ENCODE measurements around the gene TEKT2. TPM values are rescaled to one million over a fixed set of nuclear protein-coding genes. Genes with fewer than 3 reads are reported as not detected.
A peak's percentile ranks its signal among the peaks of the same experiment; 100 is the strongest.

Gene TEKT2
- total RNA-seq, 4 donors from 2014 or later = 0.83 TPM; not detected in 3

DNA sequence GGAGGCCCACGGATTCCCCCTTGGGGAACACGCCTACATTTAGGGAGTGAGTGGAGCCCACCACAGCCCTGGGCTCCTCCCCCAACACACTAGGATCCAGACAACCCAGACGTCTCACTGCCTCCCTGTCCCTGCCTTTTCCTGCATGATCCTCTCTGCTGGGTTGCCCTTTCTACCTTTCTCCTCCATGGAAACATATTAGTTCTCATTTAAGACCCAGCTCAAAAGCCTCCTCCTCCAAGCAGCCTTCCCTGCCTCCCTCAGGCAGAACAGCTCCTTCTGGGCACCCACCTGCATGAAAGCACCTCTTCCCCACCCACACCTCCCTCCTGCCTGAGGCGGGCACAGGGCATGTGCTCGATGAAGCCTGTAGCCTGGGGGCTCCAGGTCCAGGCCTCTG, 30.5 kb downstream of the TEKT2 start:
- no peak for DNase-seq (ENCODE audit: extremely low spot score)
- TF ChIP-seq POLR2AphosphoS5 (IDR thresholded peaks at IDR 0.05) (no peak), CTCF (IDR thresholded peaks at IDR 0.05) (no peak), EP300 (IDR thresholded peaks at IDR 0.05) (no peak), POLR2A (IDR thresholded peaks at IDR 0.05; ENCODE audit: low read depth) (no peak)
- Histone ChIP-seq H3K4me1 (peaks cover 4 to 45% (median 41%) of the 10 kb centered on the region in 4 donors), H3K4me3 (no peak overlapping the region), H3K9me3 (no peaks in the 10 kb centered on the region), H3K27me3 (no peaks in the 10 kb centered on the region), H3K36me3 (no peaks in the 10 kb centered on the region), H3K27ac (replicated peaks in 1 of 4) (peak overlapping the region; percentile 74 to 83 (median 78))
- intact Hi-C loops (cut with DNase I) = no loop called here
- WGBS = 74% methylated on average over 5 of the region's 5 CpGs

DNA sequence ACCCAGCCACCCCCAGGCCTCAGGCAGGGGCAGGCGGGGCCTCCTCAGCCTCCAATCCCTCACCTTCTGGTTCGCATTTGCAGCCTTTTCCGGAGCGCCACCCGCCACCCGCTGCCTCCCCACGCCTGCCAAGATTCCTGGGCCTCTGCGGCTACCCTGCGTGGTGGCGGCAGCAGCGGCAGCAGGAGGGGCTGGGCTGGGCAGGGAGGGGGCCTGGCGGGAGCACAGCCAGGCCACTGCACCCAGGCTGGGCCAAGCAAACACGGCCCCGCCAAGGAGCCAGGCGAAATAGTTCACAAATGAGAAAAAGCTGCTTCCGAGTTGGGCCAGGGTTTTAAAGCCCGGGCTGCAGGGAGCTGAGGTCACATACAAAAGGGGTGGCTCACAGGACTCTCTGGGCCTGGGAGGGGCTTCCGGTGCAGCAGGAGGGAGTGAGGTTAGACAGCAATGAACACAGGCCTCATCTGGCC, 31.3 kb downstream of the TEKT2 start:
- H3K36me3 ChIP-seq = no peaks in the 10 kb centered on the region
- H3K4me3 ChIP-seq = no peak overlapping the region
- no peaks in the 10 kb centered on the region for H3K9me3 ChIP-seq
- H3K27me3 ChIP-seq = no peaks in the 10 kb centered on the region
- DNase-seq (ENCODE audit: extremely low spot score) = no peak
- 61% methylated on average over 5 of the region's 18 CpGs for WGBS
- peak overlapping the region; percentile 74 to 83 (median 78) for H3K27ac ChIP-seq (replicated peaks in 1 of 4)
- H3K4me1 ChIP-seq = peaks cover 4 to 54% (median 50%) of the 10 kb centered on the region in 4 donors
- intact Hi-C loops (cut with DNase I) = no loop called here
- no peak for TF ChIP-seq POLR2A (IDR thresholded peaks at IDR 0.05; ENCODE audit: low read depth)
- TF ChIP-seq CTCF (IDR thresholded peaks at IDR 0.05) = no peak
- peak in 1 of 2 donors; percentile 23 for TF ChIP-seq POLR2AphosphoS5 (IDR thresholded peaks at IDR 0.05)

DNA sequence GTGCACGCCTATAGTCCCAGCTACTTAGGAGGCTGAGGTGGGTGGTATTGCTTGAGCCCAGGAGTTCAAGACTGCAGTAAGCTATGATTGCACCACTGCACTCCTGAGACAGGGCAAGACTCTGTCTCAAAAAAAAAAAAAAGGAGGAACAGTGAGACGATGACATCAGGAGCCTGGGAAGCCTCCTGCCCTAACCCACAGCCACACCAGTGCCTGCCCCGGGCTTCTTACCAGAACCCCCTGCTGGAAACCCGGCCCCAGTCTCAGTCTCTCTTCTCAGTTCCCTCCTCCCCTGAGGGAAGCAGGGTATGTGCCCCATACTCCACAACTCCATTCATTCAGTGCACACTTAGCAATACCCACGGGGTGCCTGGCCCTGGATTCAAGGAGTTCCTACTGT, 32.0 kb downstream of the TEKT2 start:
- H3K27me3 ChIP-seq = no peaks in the 10 kb centered on the region
- no peak for DNase-seq (ENCODE audit: extremely low spot score)
- intact Hi-C loops (cut with DNase I) = no loop called here
- no peak overlapping the region for H3K4me3 ChIP-seq
- peaks cover 4 to 57% (median 51%) of the 10 kb centered on the region in 4 donors for H3K4me1 ChIP-seq
- TF ChIP-seq EP300 (IDR thresholded peaks at IDR 0.05) (no peak), POLR2A (IDR thresholded peaks at IDR 0.05; ENCODE audit: low read depth) (no peak), CTCF (IDR thresholded peaks at IDR 0.05) (no peak), POLR2AphosphoS5 (IDR thresholded peaks at IDR 0.05) (no peak)
- H3K36me3 ChIP-seq = no peaks in the 10 kb centered on the region
- WGBS = 49% methylated on average over 5 of the region's 5 CpGs
- peak overlapping the region; percentile 74 to 83 (median 78) for H3K27ac ChIP-seq (replicated peaks in 1 of 4)
- no peaks in the 10 kb centered on the region for H3K9me3 ChIP-seq

DNA sequence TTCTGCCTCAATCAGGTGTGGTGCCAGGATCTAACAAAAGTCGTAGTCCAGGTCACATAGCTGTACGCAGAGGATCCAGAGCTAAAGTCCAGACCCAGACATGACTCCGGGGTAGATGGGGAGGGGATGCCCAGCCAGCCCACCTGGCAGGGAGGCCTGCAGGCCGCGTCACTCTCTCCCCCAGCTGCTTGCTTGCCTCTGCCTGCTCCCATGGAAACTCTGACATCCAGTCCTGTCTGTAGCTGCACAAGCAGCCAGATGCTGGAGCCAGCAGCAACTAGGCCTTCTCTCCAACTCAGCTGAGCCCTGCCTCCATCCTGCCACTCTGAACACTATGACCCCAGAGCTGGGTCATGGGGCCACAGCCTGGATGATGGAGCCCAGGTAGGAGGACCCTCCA, 33.0 kb downstream of the TEKT2 start:
- Histone ChIP-seq H3K27me3 (no peaks in the 10 kb centered on the region), H3K4me1 (peaks cover 4 to 57% (median 51%) of the 10 kb centered on the region in 4 donors), H3K4me3 (no peak overlapping the region), H3K27ac (replicated peaks in 1 of 4) (peak overlapping the region in 3 of 4 donors; percentile 74 to 83 (median 76)), H3K9me3 (no peaks in the 10 kb centered on the region), H3K36me3 (no peaks in the 10 kb centered on the region)
- no peak for DNase-seq (ENCODE audit: extremely low spot score)
- 94% methylated on average over 2 of the region's 5 CpGs for WGBS
- TF ChIP-seq CTCF (IDR thresholded peaks at IDR 0.05) = no peak
- no peak for TF ChIP-seq EP300 (IDR thresholded peaks at IDR 0.05)
- TF ChIP-seq POLR2AphosphoS5 (IDR thresholded peaks at IDR 0.05) = no peak
- no peak for TF ChIP-seq POLR2A (IDR thresholded peaks at IDR 0.05; ENCODE audit: low read depth)
- intact Hi-C loops (cut with DNase I) = no loop called here

Measured in esophagus muscularis mucosa (tissue), 4 donors.